ENCODE results near the gene CYP46A1.

CYP46A1 gene

GRCh38 chr14:99715266-99716000 lies 31.3 kb downstream of the CYP46A1 start:
- TF ChIP-seq CTCF (IDR thresholded peaks at IDR 0.05): no peak
- no peaks in the 10 kb centered on the region for H3K9me3 ChIP-seq
- H3K27ac ChIP-seq: no peak overlapping the region
- H3K4me1 ChIP-seq (ENCODE audit: control insufficient read depth in 1 of 2, insufficient read depth in 1 of 2, low read depth in 1 of 2, low read length in 1 of 2): no peaks in the 10 kb centered on the region
- no peak overlapping the region for H3K4me3 ChIP-seq (ENCODE audit: low read depth in 1 of 2, low read length in 1 of 2)
- H3K27me3 ChIP-seq: peaks cover 52% of the 10 kb centered on the region
- no peaks in the 10 kb centered on the region for H3K36me3 ChIP-seq

DNA sequence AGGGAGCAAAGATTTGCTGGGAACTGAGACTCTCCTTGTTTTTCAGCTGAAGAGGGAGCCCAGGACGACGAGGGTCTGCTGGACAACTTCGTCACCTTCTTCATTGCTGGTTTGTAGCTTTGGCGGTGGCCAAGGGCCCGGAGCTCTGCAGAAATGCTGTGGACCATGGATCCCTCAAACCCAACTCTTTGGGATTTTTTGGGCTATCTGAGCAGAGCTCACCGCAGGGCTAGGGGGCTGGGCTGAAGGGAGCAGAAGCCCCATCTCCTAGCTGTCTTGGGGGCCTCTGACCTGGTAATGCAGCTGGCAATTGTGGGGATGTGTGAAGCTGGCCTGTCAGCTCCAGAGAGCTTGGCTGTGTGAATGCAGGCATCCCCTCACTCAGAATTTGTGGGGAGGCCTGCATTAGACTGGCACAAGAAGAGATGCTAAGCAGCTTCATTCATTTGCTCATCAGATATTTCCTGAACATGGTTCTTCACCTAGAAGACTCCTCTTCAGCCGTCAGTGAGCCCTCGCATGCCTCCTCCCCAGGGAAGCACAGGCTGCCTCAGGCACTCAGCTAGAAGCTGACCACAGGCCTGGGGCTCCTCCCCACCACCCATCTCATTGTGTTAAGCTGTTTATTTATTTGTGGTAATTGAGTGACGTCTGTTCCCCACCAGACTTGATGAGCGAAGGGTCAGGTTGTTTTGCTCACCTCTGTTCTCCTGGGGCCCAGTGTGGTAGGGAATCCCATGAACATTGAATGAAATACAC lies 32.2 kb downstream of the CYP46A1 start:
- Histone ChIP-seq H3K36me3 (no peaks in the 10 kb centered on the region), H3K27me3 (peaks cover 44% of the 10 kb centered on the region), H3K4me3 (ENCODE audit: low read depth in 1 of 2, low read length in 1 of 2) (no peak overlapping the region), H3K9me3 (no peaks in the 10 kb centered on the region), H3K4me1 (ENCODE audit: control insufficient read depth in 1 of 2, insufficient read depth in 1 of 2, low read depth in 1 of 2, low read length in 1 of 2) (no peaks in the 10 kb centered on the region), H3K27ac (no peak overlapping the region)
- no peak for TF ChIP-seq CTCF (IDR thresholded peaks at IDR 0.05)

DNA sequence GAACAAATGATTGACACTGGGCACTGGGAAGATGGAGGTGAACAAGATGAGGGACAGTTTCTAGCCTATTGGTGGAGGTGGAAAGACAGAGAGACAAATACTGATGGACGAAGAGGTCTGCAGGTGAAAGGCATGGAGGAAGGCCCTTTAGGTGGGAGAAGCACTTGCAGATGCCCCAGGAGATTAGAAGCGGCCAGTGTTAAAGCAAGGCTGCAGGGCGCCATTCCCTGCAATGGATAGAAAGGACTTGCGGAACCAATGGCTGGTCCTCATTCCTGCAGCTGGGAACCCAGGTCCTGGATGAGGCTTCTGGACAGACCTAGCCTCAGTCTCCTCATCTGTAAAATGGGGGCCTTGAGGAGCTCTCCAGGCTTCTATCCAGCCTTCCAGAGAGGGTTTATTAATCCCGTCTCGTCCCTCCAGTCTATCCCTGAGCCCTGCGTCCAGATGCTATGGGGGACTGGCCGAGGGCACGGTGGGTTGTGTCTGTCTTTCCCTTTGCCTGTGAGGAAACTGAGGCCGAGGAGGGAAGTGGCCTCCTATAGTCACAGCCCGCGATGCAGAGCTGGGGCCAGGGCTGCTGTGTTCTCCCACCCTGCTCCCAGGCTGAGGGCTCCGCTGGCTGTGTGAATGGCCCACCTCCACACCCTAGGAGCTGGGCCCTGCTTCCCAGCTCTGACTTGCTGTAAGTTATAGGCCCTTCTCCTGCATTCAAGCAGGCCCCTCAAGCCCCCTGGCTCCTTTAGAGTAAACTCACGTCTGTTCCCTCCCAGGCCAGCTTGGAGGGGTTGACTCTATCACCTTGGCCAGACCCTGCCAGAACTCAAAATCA lies 33.0 kb downstream of the CYP46A1 start:
- no peaks in the 10 kb centered on the region for H3K4me1 ChIP-seq (ENCODE audit: control insufficient read depth in 1 of 2, insufficient read depth in 1 of 2, low read depth in 1 of 2, low read length in 1 of 2)
- H3K27ac ChIP-seq: no peak overlapping the region
- TF ChIP-seq CTCF (IDR thresholded peaks at IDR 0.05): no peak
- H3K36me3 ChIP-seq: no peaks in the 10 kb centered on the region
- peaks cover 41% of the 10 kb centered on the region for H3K27me3 ChIP-seq
- H3K9me3 ChIP-seq: no peaks in the 10 kb centered on the region
- no peak overlapping the region for H3K4me3 ChIP-seq (ENCODE audit: low read depth in 1 of 2, low read length in 1 of 2)

DNA sequence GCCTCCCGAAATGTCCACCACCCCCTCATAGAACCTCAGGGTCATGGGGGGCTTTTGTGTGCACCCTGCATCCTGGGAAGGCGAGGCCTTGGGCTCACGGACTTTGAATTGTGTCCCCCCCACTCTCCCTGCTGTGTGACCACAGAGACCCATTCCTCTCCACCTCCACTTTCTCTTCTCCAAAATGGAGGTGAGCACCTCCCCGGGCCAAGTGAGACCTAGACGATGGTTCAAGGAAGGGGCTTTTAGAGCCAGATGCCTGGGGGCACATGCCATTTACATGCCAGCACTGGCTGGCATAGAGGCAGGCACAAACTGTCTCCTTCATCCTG lies 33.5 kb downstream of the CYP46A1 start:
- Histone ChIP-seq H3K27ac (no peak overlapping the region), H3K4me1 (ENCODE audit: control insufficient read depth in 1 of 2, insufficient read depth in 1 of 2, low read depth in 1 of 2, low read length in 1 of 2) (no peaks in the 10 kb centered on the region), H3K27me3 (peaks cover 40% of the 10 kb centered on the region), H3K4me3 (ENCODE audit: low read depth in 1 of 2, low read length in 1 of 2) (no peak overlapping the region), H3K9me3 (no peaks in the 10 kb centered on the region), H3K36me3 (no peaks in the 10 kb centered on the region)
- TF ChIP-seq CTCF (IDR thresholded peaks at IDR 0.05): no peak

DNA sequence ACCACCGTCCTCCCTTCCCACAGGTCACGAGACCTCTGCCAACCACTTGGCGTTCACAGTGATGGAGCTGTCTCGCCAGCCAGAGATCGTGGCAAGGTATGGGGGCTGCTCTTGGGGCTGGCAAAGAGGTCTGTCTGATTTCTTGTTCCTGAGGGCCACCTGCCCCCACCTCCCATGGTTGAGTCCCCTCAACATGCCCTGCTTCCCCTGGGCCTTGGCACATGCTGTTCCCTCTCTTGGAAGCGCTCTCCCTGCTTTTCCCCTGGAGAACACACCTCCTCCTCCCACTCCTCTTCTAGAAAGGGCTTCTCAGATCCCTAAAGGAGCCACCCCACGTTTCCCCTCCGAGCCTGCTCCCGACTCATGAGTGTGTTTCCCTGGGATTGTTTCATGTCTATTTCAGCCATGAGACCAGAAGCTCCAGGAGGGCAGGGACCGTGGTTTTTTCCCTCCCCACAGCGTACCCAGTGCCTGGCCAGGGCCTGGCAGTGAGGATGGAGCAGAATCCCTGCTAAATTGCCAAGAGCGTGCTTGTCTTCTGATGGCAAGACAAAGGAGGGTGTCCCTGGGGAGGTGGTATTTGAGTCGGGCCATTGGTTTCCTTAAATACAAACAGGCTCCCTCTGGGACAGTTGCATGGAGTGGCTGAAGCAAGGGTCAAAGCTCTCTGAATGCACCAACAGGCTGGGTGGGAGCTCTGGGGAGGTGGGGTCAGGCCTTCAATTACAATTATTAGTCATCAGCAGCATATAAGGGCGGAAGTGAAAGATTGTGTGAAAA lies 34.1 kb downstream of the CYP46A1 start:
- no peak overlapping the region for H3K4me3 ChIP-seq (ENCODE audit: low read depth in 1 of 2, low read length in 1 of 2)
- H3K4me1 ChIP-seq (ENCODE audit: control insufficient read depth in 1 of 2, insufficient read depth in 1 of 2, low read depth in 1 of 2, low read length in 1 of 2): no peaks in the 10 kb centered on the region
- H3K27me3 ChIP-seq: peaks cover 34% of the 10 kb centered on the region
- no peaks in the 10 kb centered on the region for H3K9me3 ChIP-seq
- no peak for TF ChIP-seq CTCF (IDR thresholded peaks at IDR 0.05)
- H3K27ac ChIP-seq: no peak overlapping the region
- H3K36me3 ChIP-seq: no peaks in the 10 kb centered on the region
